Stomach (tissue), 9 donors: ENCODE results near the gene PRKCA. TPM values are rescaled to one million over a fixed set of nuclear protein-coding genes. Genes with fewer than 3 reads are reported as not detected.

Experiments
- DNase-seq, 2 donors: peaks; one replicate each; pipeline versions ENCODE4 v3.0.0 to v3.0.0-alpha.2; 2013 to 2019
- H3K27ac ChIP-seq, 5 donors: fragments of 200-600 bp in 4 of 5; sonication (generic) in 4 of 5; one replicate each; pipeline ENCODE4 v1.5.1; 2013 to 2019; ENCODE audit warnings: mild to moderate bottlenecking in 1 of 5, moderate library complexity in 1 of 5
- H3K27me3 ChIP-seq, 3 donors: fragments of 200-600 bp; sonication (generic); one replicate each; pipeline ENCODE4 v1.5.1; 2017 to 2019; ENCODE audit warnings: mixed run types in 1 of 3
- H3K36me3 ChIP-seq, 4 donors: fragments of 200-600 bp; sonication (generic); 1 replicate in 3 of 4; 2 replicates in 1 of 4; pipeline ENCODE4 v1.5.1; 2016 to 2019
- H3K4me1 ChIP-seq, 4 donors: fragments of 200-600 bp; sonication (generic); one replicate each; pipeline ENCODE4 v1.5.1; 2016 to 2019
- H3K4me3 ChIP-seq, 4 donors: fragments of 200-600 bp; sonication (generic) in 3 of 4; one replicate each; pipeline ENCODE4 v1.5.1; 2016 to 2019; ENCODE audit warnings: mild to moderate bottlenecking in 1 of 4
- H3K9me3 ChIP-seq, 4 donors: fragments of 200-600 bp; sonication (generic); one replicate each; pipeline ENCODE4 v1.5.1; 2016 to 2019
- CTCF ChIP-seq, 7 experiments: fragments of 450-650 bp in 4 of 7; fragments of 200-600 bp in 3 of 7; sonication (generic) in 3 of 7; IDR thresholded peaks; one replicate each; pipeline ENCODE4 v1.5.1; 2016 to 2019; ENCODE audit warnings: antibody characterized with exemption in 7 of 7, control low read depth in 2 of 7, mild to moderate bottlenecking in 1 of 7
- EP300 ChIP-seq: sonication (generic); formaldehyde crosslinking; IDR thresholded peaks from one replicate; pipeline ENCODE4 v1.6.1; 2017; ENCODE audit warnings: antibody characterized with exemption
- POLR2A ChIP-seq, 4 donors: fragments of 450-650 bp; IDR thresholded peaks; one replicate each; pipeline ENCODE4 v1.6.1; 2016; ENCODE audit warnings: antibody characterized with exemption in 4 of 4, control low read depth in 2 of 4, mild to moderate bottlenecking in 1 of 4, moderate library complexity in 1 of 4
- POLR2AphosphoS5 ChIP-seq, 3 donors: sonication (generic); formaldehyde crosslinking; IDR thresholded peaks; one replicate each; pipeline ENCODE4 v1.6.1; 2016; ENCODE audit warnings: antibody characterized with exemption in 3 of 3
- WGBS, 5 donors: extraction: QIAGEN DNeasy Blood & Tissue Kit in 3 of 5; methylation state at CpG; one replicate each; pipeline versions ENCODE4 v1.1.5 to v1.1.7; 2013 to 2018; 5-methylcytosine and 5-hydroxymethylcytosine counted together
- intact Hi-C: fragments of 100-400 bp; cut with DNase I; formaldehyde crosslinking; loops from one replicate; pipeline ENCODE4 v1.15.1; 2023; ENCODE audit warnings: low total_unique reads
- polyA plus RNA-seq, 3 donors: library from polyadenylated mRNA; stranded (reverse); fragments of 200-250 nt; gene quantifications; one replicate each; pipeline ENCODE4 v1.2.3, GENCODE V29; 2013
- total RNA-seq, 5 donors: library from RNA; depleted of rRNA; stranded (reverse); fragments of >200 nt; gene quantifications; one replicate each; pipeline versions ENCODE4 v1.1.0 to v1.2.3, GENCODE V29; 2014 to 2016
- donor health status: healthy with polysubstance abuse.
- donor health status: Bipolar disorder and iron deficiency.
- donor health status: healthy.

PRKCA gene
- total and polyA plus RNA-seq, 8 donors: 2.1 to 41.1 (median 12.2) TPM

- Histone ChIP-seq H3K4me3 (no peak overlapping the region), H3K4me1 (peaks cover 0 to 15% (median 7%) of the 10 kb centered on the region in 4 donors), H3K36me3 (no peaks in the 10 kb centered on the region), H3K9me3 (no peaks in the 10 kb centered on the region), H3K27me3 (no peaks in the 10 kb centered on the region), H3K27ac (no peak overlapping the region)
- TF ChIP-seq POLR2AphosphoS5 (IDR thresholded peaks at IDR 0.05) (no peak), EP300 (no peak), POLR2A (IDR thresholded peaks at IDR 0.05) (no peak), CTCF (IDR thresholded peaks at IDR 0.05) (no peak)
- 73 to 83% (median 81%) methylated on average over 4 of the region's 4 CpGs for WGBS, 5 donors
- DNase-seq: no peak
- intact Hi-C loops: loop anchor here (10.0 kb wide), 1 partner anchor 309 kb away; no protein-coding TSS in a partner anchor
Observed at GRCh38 chr17:66574123-66574522, 271.7 kb downstream of the PRKCA start.

- intact Hi-C loops: loop anchor here (10.0 kb wide), 1 partner anchor 312 kb away; no protein-coding TSS in a partner anchor
- H3K4me1 ChIP-seq: peaks cover 0 to 26% (median 18%) of the 10 kb centered on the region in 4 donors
- 72 to 86% (median 75%) methylated on average over 6 of the region's 6 CpGs for WGBS, 5 donors
- H3K27me3 ChIP-seq: no peaks in the 10 kb centered on the region
- no peaks in the 10 kb centered on the region for H3K9me3 ChIP-seq
- DNase-seq: no peak
- no peak for TF ChIP-seq POLR2A (IDR thresholded peaks at IDR 0.05)
- TF ChIP-seq POLR2AphosphoS5 (IDR thresholded peaks at IDR 0.05): no peak
- no peak for TF ChIP-seq EP300
- TF ChIP-seq CTCF (IDR thresholded peaks at IDR 0.05): no peak
- no peaks in the 10 kb centered on the region for H3K36me3 ChIP-seq
- no peak overlapping the region for H3K27ac ChIP-seq
- no peak overlapping the region for H3K4me3 ChIP-seq
Observed at GRCh38 chr17:66576473-66576872, 274.1 kb downstream of the PRKCA start.

- WGBS, 5 donors: 88 to 98% (median 97%) methylated on average over 7 to 8 of the region's 8 CpGs
- intact Hi-C loops: loop anchor here (10.0 kb wide), 1 partner anchor 312 kb away; no protein-coding TSS in a partner anchor
Observed at GRCh38 chr17:66577041-66577440, 274.6 kb downstream of the PRKCA start.

GRCh38 chr17:66578781-66579489 lies 276.5 kb downstream of the PRKCA start:
- WGBS, 5 donors: 79 to 88% (median 86%) methylated on average over 18 to 22 of the region's 22 CpGs
- H3K27ac ChIP-seq: peak overlapping the region in 4 of 5 donors; percentile 42 to 77 (median 72)
- H3K9me3 ChIP-seq: no peaks in the 10 kb centered on the region
- peaks cover 0 to 51% (median 28%) of the 10 kb centered on the region in 4 donors for H3K4me1 ChIP-seq
- TF ChIP-seq EP300: no peak
- TF ChIP-seq POLR2A (IDR thresholded peaks at IDR 0.05): no peak
- TF ChIP-seq POLR2AphosphoS5 (IDR thresholded peaks at IDR 0.05): no peak
- TF ChIP-seq CTCF (IDR thresholded peaks at IDR 0.05): no peak
- intact Hi-C loops: loop anchor here (10.0 kb wide), 1 partner anchor 314 kb away; no protein-coding TSS in a partner anchor
- no peak for DNase-seq
- H3K36me3 ChIP-seq: no peaks in the 10 kb centered on the region
- no peak overlapping the region for H3K4me3 ChIP-seq
- H3K27me3 ChIP-seq: no peaks in the 10 kb centered on the region

More at GRCh38 chr17:66577041-66577440, 274.6 kb downstream of the PRKCA start:
- Histone ChIP-seq H3K9me3 (no peaks in the 10 kb centered on the region), H3K4me1 (peaks cover 0 to 32% (median 20%) of the 10 kb centered on the region in 4 donors), H3K36me3 (no peaks in the 10 kb centered on the region), H3K27me3 (no peaks in the 10 kb centered on the region), H3K27ac (no peak overlapping the region), H3K4me3 (no peak overlapping the region)
- DNase-seq: no peak
- TF ChIP-seq CTCF (IDR thresholded peaks at IDR 0.05) (no peak), EP300 (no peak), POLR2AphosphoS5 (IDR thresholded peaks at IDR 0.05) (no peak), POLR2A (IDR thresholded peaks at IDR 0.05) (no peak)
